H1 (cell line): Measurements from ENCODE around the gene TGM6. TPM values are rescaled to one million over a fixed set of nuclear protein-coding genes. Genes with fewer than 3 reads are reported as not detected.

Experiments
- CTCF ChIA-PET: fragments of 300-600 bp; sonication (Branson Sonifier 250); formaldehyde crosslinking; loops from one replicate; lab custom pipeline; 2021; ENCODE audit not compliant: partially characterized antibody; lab: Charles Lee
- POLR2A ChIA-PET: fragments of 300-600 bp; sonication (Branson Sonifier 250); formaldehyde crosslinking; loops from one replicate; lab custom pipeline; 2021; ENCODE audit warnings: inconsistent platforms; ENCODE audit not compliant: partially characterized antibody; lab: Charles Lee
- DNase-seq, 2 experiments: peaks; one replicate each; pipeline versions ENCODE4 v3.0.0 to v3.0.0-alpha.2; 2010 to 2022; ENCODE audit warnings: low spot score in 2 of 2, low read depth in 1 of 2, mixed read lengths in 1 of 2
- FAIRE-seq: peaks from 2 replicates; lab custom pipeline; 2011; peaks lifted over from hg19 to GRCh38; lab: Jason Lieb, UNC
- H2AFZ ChIP-seq: 2 replicates; pipeline ENCODE4 v1.8.1; 2012; ENCODE audit warnings: low read length, inconsistent platforms
- H2AK5ac ChIP-seq: 2 replicates; pipeline ENCODE4 v1.6.1; 2013; ENCODE audit warnings: low read depth, low read length
- H2BK120ac ChIP-seq: replicated peaks from 2 replicates; pipeline ENCODE3; 2013; ENCODE audit warnings: low read depth, low read length, inconsistent platforms
- H2BK12ac ChIP-seq: 2 replicates; pipeline ENCODE4 v1.6.1; 2013; ENCODE audit warnings: low read depth, low read length
- H2BK15ac ChIP-seq: 2 replicates; pipeline ENCODE4 v1.6.1; 2013; ENCODE audit warnings: low read length
- H2BK20ac ChIP-seq: 2 replicates; pipeline ENCODE4 v1.6.1; 2013; ENCODE audit warnings: low read length
- H2BK5ac ChIP-seq: 2 replicates; pipeline ENCODE4 v1.6.1; 2013; ENCODE audit warnings: low read depth, low read length
- H3K14ac ChIP-seq: 2 replicates; pipeline ENCODE4 v1.6.1; 2013; ENCODE audit warnings: inconsistent platforms; ENCODE audit not compliant: insufficient read length
- H3K18ac ChIP-seq: 2 replicates; pipeline ENCODE4 v1.6.1; 2013; ENCODE audit warnings: low read length; ENCODE audit errors: extremely low read depth
- H3K23ac ChIP-seq: 2 replicates; pipeline ENCODE4 v1.6.1; 2013; ENCODE audit warnings: inconsistent platforms; ENCODE audit not compliant: insufficient read length
- H3K23me2 ChIP-seq: 2 replicates; pipeline ENCODE4 v1.6.1; 2013; ENCODE audit warnings: low read depth, low read length
- H3K27ac ChIP-seq: 2 replicates; pipeline ENCODE4 v1.6.1; 2011; ENCODE audit warnings: low read depth, low read length, inconsistent platforms
- H3K27me3 ChIP-seq, 4 experiments: replicated peaks in 1 of 4; 1 replicate in 1 of 4; 2 replicates in 3 of 4; pipeline versions ENCODE4 v1.6.1 to v1.8.1; 2011 to 2013; ENCODE audit warnings: low read length in 3 of 4, mild to moderate bottlenecking in 3 of 4, inconsistent platforms in 2 of 4, mixed read lengths in 2 of 4, moderate library complexity in 1 of 4; ENCODE audit not compliant: control insufficient read depth in 3 of 4, insufficient read depth in 3 of 4; ENCODE audit errors: extremely low read depth in 1 of 4
- H3K36me3 ChIP-seq, 4 experiments: 2 replicates each; pipeline versions ENCODE4 v1.6.1 to v1.8.1; 2011 to 2013; ENCODE audit warnings: mild to moderate bottlenecking in 4 of 4, low read length in 3 of 4, moderate library complexity in 2 of 4, control low read depth in 1 of 4, inconsistent platforms in 1 of 4; ENCODE audit not compliant: insufficient read depth in 4 of 4, control insufficient read depth in 2 of 4
- H3K4ac ChIP-seq: replicated peaks from 2 replicates; pipeline ENCODE3; 2013; ENCODE audit warnings: low read length, low read depth, mixed read lengths, inconsistent platforms; ENCODE audit not compliant: insufficient read length
- H3K4me1 ChIP-seq, 4 experiments: replicated peaks in 1 of 4; 1 replicate in 1 of 4; 2 replicates in 3 of 4; pipeline versions ENCODE4 v1.6.1 to v1.8.1; 2011 to 2013; ENCODE audit warnings: low read length in 3 of 4, inconsistent platforms in 2 of 4, mixed read lengths in 1 of 4; ENCODE audit not compliant: insufficient read depth in 4 of 4, control insufficient read depth in 3 of 4
- H3K4me2 ChIP-seq, 2 experiments: 2 replicates each; pipeline versions ENCODE4 v1.6.1 to v1.8.1; 2011 to 2013; ENCODE audit warnings: low read depth in 2 of 2, low read length in 2 of 2, control low read depth in 1 of 2, inconsistent platforms in 1 of 2, mild to moderate bottlenecking in 1 of 2; ENCODE audit not compliant: insufficient read depth in 1 of 2
- H3K4me3 ChIP-seq, 4 experiments: fragments of 200-600, 300-600 bp in 1 of 4; sonication (generic), shearing (Covaris generic), sonication (Bioruptor Twin) in 1 of 4; 2 replicates each; pipeline versions ENCODE4 v1.5.1 to v1.8.1; 2011 to 2016; ENCODE audit warnings: low read length in 4 of 4, low read depth in 3 of 4, control low read depth in 2 of 4, inconsistent platforms in 2 of 4, mild to moderate bottlenecking in 2 of 4, mixed read lengths in 1 of 4, moderate library complexity in 1 of 4; ENCODE audit not compliant: insufficient read depth in 2 of 4; ENCODE audit errors: extremely low read depth in 1 of 4
- H3K56ac ChIP-seq: replicated peaks from 2 replicates; pipeline ENCODE3; 2013; ENCODE audit warnings: low read depth, mild to moderate bottlenecking, mixed read lengths, low read length, inconsistent platforms; ENCODE audit not compliant: insufficient read length
- H3K79me1 ChIP-seq: 2 replicates; pipeline ENCODE4 v1.6.1; 2013; ENCODE audit warnings: low read depth, low read length, control low read depth
- H3K79me2 ChIP-seq, 2 experiments: 2 replicates each; pipeline versions ENCODE4 v1.6.1 to v1.8.1; 2012 to 2013; ENCODE audit warnings: low read length in 2 of 2, mild to moderate bottlenecking in 2 of 2, inconsistent platforms in 1 of 2; ENCODE audit not compliant: insufficient read depth in 2 of 2, control insufficient read depth in 1 of 2
- H3K9ac ChIP-seq, 4 experiments: replicated peaks in 1 of 4; 1 replicate in 1 of 4; 2 replicates in 3 of 4; pipeline versions ENCODE4 v1.6.1 to v1.8.1; 2011 to 2013; ENCODE audit warnings: low read depth in 3 of 4, low read length in 3 of 4, control low read depth in 2 of 4, mild to moderate bottlenecking in 2 of 4, moderate library complexity in 2 of 4, inconsistent platforms in 1 of 4; ENCODE audit errors: extremely low read depth in 1 of 4
- H3K9me3 ChIP-seq, 2 experiments: 2 replicates each; pipeline versions ENCODE4 v1.6.1 to v1.8.1; 2012 to 2013; ENCODE audit warnings: mild to moderate bottlenecking in 2 of 2, moderate library complexity in 2 of 2, control low read depth in 1 of 2, inconsistent platforms in 1 of 2, low read depth in 1 of 2, low read length in 1 of 2, mixed read lengths in 1 of 2; ENCODE audit not compliant: insufficient read depth in 2 of 2
- H4K20me1 ChIP-seq, 2 experiments: replicated peaks in 1 of 2; 2 replicates each; pipeline versions ENCODE3 to v1.8.1; 2011 to 2013; ENCODE audit warnings: inconsistent platforms in 2 of 2, low read length in 2 of 2, mild to moderate bottlenecking in 1 of 2; ENCODE audit not compliant: insufficient read depth in 2 of 2, control insufficient read depth in 1 of 2
- H4K5ac ChIP-seq: 2 replicates; pipeline ENCODE4 v1.6.1; 2013; ENCODE audit warnings: low read length, low read depth, mixed read lengths, inconsistent platforms; ENCODE audit not compliant: insufficient read length
- H4K8ac ChIP-seq: 2 replicates; pipeline ENCODE4 v1.8.0; 2013; ENCODE audit warnings: mild to moderate bottlenecking, moderate library complexity, low read length, inconsistent platforms; ENCODE audit not compliant: insufficient read depth; ENCODE audit errors: extremely low read depth
- H4K91ac ChIP-seq: replicated peaks from 2 replicates; pipeline ENCODE3; 2013; ENCODE audit warnings: low read length, mixed read lengths, inconsistent platforms; ENCODE audit not compliant: insufficient read length
- ASH2L ChIP-seq: fragments of 200-600, 300-600 bp; sonication (generic); IDR thresholded peaks from one replicate; pipeline ENCODE4 v1.7.1; 2017; ENCODE audit warnings: low read length
- CTCF ChIP-seq, 3 experiments: IDR thresholded peaks; 1 replicate in 2 of 3; 2 replicates in 1 of 3; pipeline versions ENCODE4 v1.5.1 to v1.6.1; 2011; ENCODE audit warnings: low read length in 3 of 3, mild to moderate bottlenecking in 3 of 3, inconsistent platforms in 2 of 3, low read depth in 1 of 3, moderate library complexity in 1 of 3; ENCODE audit not compliant: insufficient read depth in 1 of 3; ENCODE audit errors: control extremely low read depth in 1 of 3
- JUND ChIP-seq: IDR thresholded peaks from 2 replicates; pipeline ENCODE4 v1.6.1; 2011; ENCODE audit warnings: mild to moderate bottlenecking, improper control_type of control experiment, low read length
- MAX ChIP-seq: IDR thresholded peaks from 2 replicates; pipeline ENCODE4 v1.6.1; 2012; ENCODE audit warnings: inconsistent platforms
- RAD21 ChIP-seq, 2 experiments: IDR thresholded peaks in 1 of 2; conservative IDR thresholded peaks in 1 of 2; 2 replicates each; pipeline ENCODE4 v1.6.1; 2011; ENCODE audit warnings: low read depth in 2 of 2, low read length in 2 of 2, improper control_type of control experiment in 1 of 2, inconsistent platforms in 1 of 2, mild to moderate bottlenecking in 1 of 2, moderate library complexity in 1 of 2
- RNF2 ChIP-seq: fragments of 200-900, 300-1000 bp; sonication (generic); IDR thresholded peaks from 2 replicates; pipeline ENCODE4 v1.7.1; 2016; ENCODE audit warnings: borderline replicate concordance, low read depth, mild to moderate bottlenecking, antibody characterized with exemption, low read length; ENCODE audit not compliant: poor library complexity, severe bottlenecking; ENCODE audit errors: missing control alignments
- SIX5 ChIP-seq: IDR thresholded peaks from 2 replicates; pipeline ENCODE4 v1.6.1; 2011; ENCODE audit warnings: mild to moderate bottlenecking, low read depth, low read length
- SRF ChIP-seq: IDR thresholded peaks from 2 replicates; pipeline ENCODE4 v1.6.1; 2011; ENCODE audit warnings: mild to moderate bottlenecking, low read depth, low read length, moderate library complexity
- WGBS, 2 experiments: shearing (Covaris generic) in 1 of 2; methylation state at CpG; one replicate each; pipeline versions ENCODE4 v1.1.6 to v1.1.7; 2013 to 2015; ENCODE audit warnings: low lambda C conversion rate in 2 of 2, mixed read lengths in 2 of 2, inconsistent platforms in 1 of 2, low coverage in 1 of 2, missing lambda C conversion rate in 1 of 2; ENCODE audit not compliant: insufficient replicate concordance in 2 of 2, insufficient coverage in 1 of 2, insufficient read length in 1 of 2; ENCODE audit errors: extremely low coverage in 1 of 2, missing lambda C conversion rate in 1 of 2; 5-methylcytosine and 5-hydroxymethylcytosine counted together
- polyA plus RNA-seq, 7 experiments: library from polyadenylated mRNA; depleted of rRNA in 3 of 7; stranded (reverse) in 5 of 7; unstranded in 2 of 7; fragments of >200 nt in 5 of 7; fragments of 200-250 nt in 2 of 7; gene quantifications; 1 replicate in 5 of 7; 2 replicates in 1 of 7; 4 replicates in 1 of 7; pipeline versions ENCODE4 v1.2.1 to v1.2.3, GENCODE V29; 2011 to 2013; ENCODE audit warnings: missing spikeins in 2 of 7, mixed read lengths in 2 of 7
- total RNA-seq: library from RNA; stranded (reverse); fragmentation: NEBNext Ultra II Directional; extraction: Animal tissue kit (Norgen Biotek cat#: 25700); gene quantifications from 2 replicates; pipeline ENCODE4 v1.2.1, GENCODE V29; 2021

TGM6 gene
- total and polyA plus RNA-seq, 2 of the 8 experiments (the other 6 are each of a cell fraction or from before 2014, with no cell fraction given): 0.03 TPM; not detected in 1

- Histone ChIP-seq H2AFZ (no peak overlapping the region), H3K18ac (no peak overlapping the region), H3K27ac (no peak overlapping the region), H3K23me2 (no peaks in the 10 kb centered on the region), H3K56ac (no peak overlapping the region), H4K20me1 (no peaks in the 10 kb centered on the region), H3K4me2 (no peak overlapping the region), H4K91ac (no peak overlapping the region), H4K8ac (no peak overlapping the region; the same call in 1 of the 2 replicates), H2BK5ac (no peak overlapping the region), H3K36me3 (no peaks in the 10 kb centered on the region), H3K4ac (no peak overlapping the region), H3K27me3 (no peaks in the 10 kb centered on the region), H3K9ac (no peak overlapping the region), H3K14ac (no peak overlapping the region), H2BK15ac (no peak overlapping the region), H3K4me1 (no peaks in the 10 kb centered on the region), H2AK5ac (no peak overlapping the region), H2BK20ac (no peak overlapping the region), H4K5ac (no peak overlapping the region), H3K4me3 (no peak overlapping the region), H2BK12ac (no peak overlapping the region), H3K23ac (no peak overlapping the region), H3K9me3 (peaks cover 0 to 3% of the 10 kb centered on the region in 2 experiments; a peak in 1 of 4 replicates), H3K79me2 (no peaks in the 10 kb centered on the region), H3K79me1 (no peaks in the 10 kb centered on the region), H2BK120ac (no peak overlapping the region)
- no peak for TF ChIP-seq MAX
- TF ChIP-seq SIX5: no peak
- no peak for TF ChIP-seq JUND
- no peak for TF ChIP-seq RNF2
- peak in 1 of 3 experiments; percentile 2; a peak in 1 of 4 replicates for TF ChIP-seq CTCF (IDR thresholded peaks at IDR 0.05; ENCODE audit: control extremely low read depth in 1 of 3, insufficient read depth in 1 of 3, low read depth in 1 of 3, low read length in 3 of 3)
- TF ChIP-seq SRF: no peak
- TF ChIP-seq RAD21 (IDR thresholded peaks at IDR 0.05 in 1 of 2, conservative IDR thresholded peaks at IDR 0.05 in 1 of 2; ENCODE audit: low read depth in 2 of 2, low read length in 2 of 2): 0 out of 4 replicates have a peak, but pooled peaks of 1 of the 2 experiments have one; percentile 14
- no peak for TF ChIP-seq ASH2L
- WGBS, 2 experiments: 88% methylated on average over 5 of the region's 5 CpGs; no CpG with 5 or more reads in 1 of the 2 experiments
- FAIRE-seq: no peak
- CTCF ChIA-PET: interaction anchor here (0.8 to 3.4 kb wide), 15 partner anchors 12 to 131 kb away, joined by 3 to 14 read pairs (median 4); no protein-coding TSS in a partner anchor
- POLR2A ChIA-PET: no interaction called here
- DNase-seq: no peak
Observed at GRCh38 chr20:2350606-2351005, 30.1 kb upstream of the TGM6 start.
